Activated CD4-positive, alpha-beta T cell treated with anti-CD3 and anti-CD28 coated beads for 36 hours (primary cell): ENCODE results near the gene PEDS1. TPM values are rescaled to one million over a fixed set of nuclear protein-coding genes. Genes with fewer than 3 reads are reported as not detected.

Experiments used
- ATAC-seq: fragments of 200-7000 bp; cut with Tn5 transposase; one replicate; pipeline ENCODE4 v1.10.0; 2021; ENCODE audit warnings: mild to moderate bottlenecking, moderate library complexity
- CTCF ChIA-PET: fragments of 350-600 bp; sonication (Branson Sonifier 250); formaldehyde crosslinking; loops from one replicate; lab custom pipeline; 2021; ENCODE audit warnings: antibody characterized with exemption; lab: Charles Lee
- POLR2A ChIA-PET: fragments of 350-600 bp; sonication (Branson Sonifier 250); formaldehyde crosslinking; loops from one replicate; lab custom pipeline; 2021; ENCODE audit warnings: antibody characterized with exemption, inconsistent platforms; lab: Charles Lee
- DNase-seq: peaks from one replicate; pipeline ENCODE4 v3.0.0-alpha.2; 2020
- H3K27ac Mint-ChIP-seq: one replicate; pipeline ENCODE4 v1.8.0; 2021; ENCODE audit warnings: mixed read lengths
- H3K27me3 Mint-ChIP-seq: one replicate; pipeline ENCODE4 v1.8.0; 2021; ENCODE audit warnings: mixed read lengths
- H3K36me3 Mint-ChIP-seq: one replicate; pipeline ENCODE4 v1.8.0; 2021; ENCODE audit warnings: low read depth, mixed read lengths
- H3K4me1 Mint-ChIP-seq: one replicate; pipeline ENCODE4 v1.8.0; 2021; ENCODE audit warnings: mixed read lengths
- H3K4me3 Mint-ChIP-seq: one replicate; pipeline ENCODE4 v1.8.0; 2021; ENCODE audit warnings: mild to moderate bottlenecking, moderate library complexity, mixed read lengths
- H3K9me3 Mint-ChIP-seq: one replicate; pipeline ENCODE4 v1.8.0; 2021; ENCODE audit warnings: low read depth, mixed read lengths
- intact Hi-C, 2 experiments: fragments of 100-400 bp; cut with DNase I in 1 of 2; cut with micrococcal nuclease in 1 of 2; formaldehyde crosslinking; loops; one replicate each; pipeline versions ENCODE4 v1.14.2 to v1.15.1; 2022 to 2024; cut with DNase I, micrococcal nuclease
- total RNA-seq, 2 experiments: library from RNA; stranded (reverse); gene quantifications; one replicate each; pipeline ENCODE4 v1.2.3, GENCODE V29; 2021

The PEDS1 gene
- total RNA-seq, 2 experiments from 2014 or later = 13.2 to 16.8 TPM

DNA sequence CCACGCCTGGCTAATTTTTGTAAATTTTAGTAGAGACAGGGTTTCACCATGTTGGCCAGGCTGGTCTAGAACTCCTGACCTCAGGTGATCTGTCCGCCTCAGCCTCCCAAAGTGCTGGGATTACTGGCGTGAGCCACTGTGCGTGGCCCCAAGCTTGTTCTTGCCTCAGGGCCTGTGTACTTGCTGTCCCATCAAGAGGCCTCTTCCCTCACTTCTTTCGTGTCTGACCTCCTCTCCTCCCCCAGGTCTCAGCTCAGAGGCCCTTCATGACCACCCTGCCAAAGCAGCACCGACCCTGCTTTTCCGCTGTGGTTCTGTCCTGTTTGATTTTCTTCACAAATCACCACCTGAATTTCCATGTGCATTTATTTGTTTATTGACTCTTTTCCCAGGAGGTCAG lies 30.1 kb downstream of the PEDS1 start:
- intact Hi-C loops = loop anchor here in 1 of 2 experiments (5.0 kb wide), 1 partner anchor 339 kb away; no protein-coding TSS in a partner anchor
- ATAC-seq (no peak), DNase-seq (no peak)
- H3K4me3 Mint-ChIP-seq = no peak overlapping the region
- no peaks in the 10 kb centered on the region for H3K27me3 Mint-ChIP-seq
- CTCF ChIA-PET = interaction anchor here (0.6 to 8.9 kb wide), 8 partner anchors 9 to 270 kb away, joined by 3 to 172 read pairs (median 8); partner anchors contain the start of gene PEDS1
- no peaks in the 10 kb centered on the region for H3K9me3 Mint-ChIP-seq
- peak overlapping the region; percentile 78 for H3K27ac Mint-ChIP-seq
- peaks cover 32% of the 10 kb centered on the region for H3K36me3 Mint-ChIP-seq
- POLR2A ChIA-PET = interaction anchor here (0.6 kb wide), 1 partner anchor 49 kb away, joined by 3 read pairs; no protein-coding TSS in a partner anchor
- H3K4me1 Mint-ChIP-seq = no peaks in the 10 kb centered on the region

DNA sequence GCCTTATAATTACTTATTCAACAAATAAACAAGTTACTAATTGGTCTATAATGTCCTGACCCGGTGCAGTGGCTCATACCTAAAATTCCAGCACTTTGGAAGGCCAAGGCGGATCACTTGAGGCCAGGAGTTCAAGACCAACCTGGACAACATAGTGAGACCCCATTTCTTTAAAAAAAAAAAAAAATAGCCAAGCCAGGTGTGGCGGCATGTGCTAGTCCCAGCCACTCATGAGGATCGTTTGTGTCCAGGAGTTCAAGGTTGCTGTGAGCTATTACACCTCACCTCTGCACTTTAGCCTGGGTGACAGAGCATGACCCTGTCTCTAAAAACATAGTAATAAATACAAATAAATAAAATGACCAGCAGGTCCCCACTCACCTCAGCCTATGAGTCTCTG lies 30.8 kb downstream of the PEDS1 start:
- H3K27me3 Mint-ChIP-seq = no peaks in the 10 kb centered on the region
- POLR2A ChIA-PET = no interaction called here
- ATAC-seq (no peak), DNase-seq (no peak)
- no peaks in the 10 kb centered on the region for H3K4me1 Mint-ChIP-seq
- no peak overlapping the region for H3K4me3 Mint-ChIP-seq
- no peaks in the 10 kb centered on the region for H3K9me3 Mint-ChIP-seq
- CTCF ChIA-PET = interaction anchor here (0.6 to 8.9 kb wide), 8 partner anchors 9 to 66 kb away, joined by 3 to 172 read pairs (median 10); partner anchors contain the start of gene PEDS1
- intact Hi-C loops = loop anchor here in 1 of 2 experiments (5.0 kb wide), 1 partner anchor 340 kb away; no protein-coding TSS in a partner anchor
- H3K36me3 Mint-ChIP-seq = peaks cover 28% of the 10 kb centered on the region
- H3K27ac Mint-ChIP-seq = no peak overlapping the region

DNA sequence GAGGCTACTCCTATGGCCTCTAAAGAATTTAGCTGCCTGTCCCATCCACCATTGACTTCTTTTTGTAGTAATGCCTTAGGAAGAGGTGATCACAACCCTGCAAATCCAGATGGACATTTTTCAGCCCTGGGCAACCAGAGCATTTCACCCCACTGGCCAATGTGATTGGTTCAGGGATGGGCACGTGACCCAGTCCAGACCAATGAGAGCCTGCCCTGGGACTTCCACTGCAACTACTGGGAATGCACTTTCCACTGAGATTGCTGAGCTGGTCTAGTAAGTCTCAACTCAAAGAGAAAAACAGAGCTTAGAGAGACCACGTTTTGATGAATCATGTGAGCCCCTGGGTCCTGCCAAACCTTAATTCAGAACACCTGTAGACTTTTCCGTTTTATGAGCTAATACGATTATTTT lies 31.7 kb downstream of the PEDS1 start:
- H3K9me3 Mint-ChIP-seq = no peaks in the 10 kb centered on the region
- H3K27ac Mint-ChIP-seq = no peak overlapping the region
- intact Hi-C loops = loop anchor here (1.0 to 5.0 kb wide), 3 partner anchors 47 to 340 kb away; no protein-coding TSS in a partner anchor
- no peaks in the 10 kb centered on the region for H3K27me3 Mint-ChIP-seq
- ATAC-seq (peak; percentile 42), DNase-seq (no peak)
- no peaks in the 10 kb centered on the region for H3K4me1 Mint-ChIP-seq
- no peak overlapping the region for H3K4me3 Mint-ChIP-seq
- POLR2A ChIA-PET = interaction anchor here (0.6 kb wide), 1 partner anchor 42 kb away, joined by 3 read pairs; no protein-coding TSS in a partner anchor
- H3K36me3 Mint-ChIP-seq = peaks cover 22% of the 10 kb centered on the region
- CTCF ChIA-PET = interaction anchor here (0.7 to 8.9 kb wide), 9 partner anchors 10 to 313 kb away, joined by 3 to 172 read pairs (median 9); no protein-coding TSS in a partner anchor

DNA sequence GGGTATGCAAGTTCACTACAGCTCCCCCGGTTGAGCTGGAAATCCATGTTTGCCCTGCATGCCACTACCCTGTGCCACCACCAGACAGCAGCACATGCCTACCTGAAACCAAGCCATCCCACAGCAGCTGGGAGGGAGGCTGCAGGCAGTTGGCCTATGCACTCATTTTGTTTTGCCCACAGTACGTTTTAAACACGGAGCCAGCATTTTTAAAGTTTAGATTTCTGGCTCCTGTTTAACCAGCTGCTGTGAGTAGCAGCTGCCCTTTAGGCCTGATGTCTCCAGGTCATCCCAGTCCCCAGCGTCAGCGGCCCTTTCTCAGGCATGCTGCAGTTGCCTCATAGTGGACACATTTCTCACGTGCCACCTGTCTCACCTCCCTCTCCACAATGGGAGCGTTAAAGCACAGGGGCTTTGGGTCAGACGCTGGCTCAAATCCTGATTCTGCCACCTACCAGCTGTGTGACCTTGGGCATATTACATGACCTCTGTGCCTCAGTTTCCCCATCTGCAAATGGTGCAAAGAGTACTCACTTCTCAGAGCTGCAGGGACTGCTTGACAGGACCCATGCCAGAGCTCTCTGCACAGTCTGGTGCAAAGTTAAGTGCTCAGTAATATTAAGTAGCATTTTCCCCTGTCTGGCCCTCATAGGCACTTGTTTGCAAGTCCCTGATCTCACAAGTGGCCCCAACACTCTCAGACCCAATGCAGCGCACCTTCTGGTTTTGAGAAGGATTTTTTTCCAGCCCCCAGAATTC lies 32.4 kb downstream of the PEDS1 start:
- H3K27me3 Mint-ChIP-seq = no peaks in the 10 kb centered on the region
- DNase-seq (peak; percentile 79), ATAC-seq (peak; percentile 74)
- intact Hi-C loops = loop anchor here (1.0 to 5.0 kb wide), 3 partner anchors 48 to 341 kb away; no protein-coding TSS in a partner anchor
- ChIA-PET POLR2A (interaction anchor here (0.6 to 1.2 kb wide), 3 partner anchors 21 to 48 kb away, joined by 3 to 6 read pairs (median 3); no protein-coding TSS in a partner anchor), CTCF (interaction anchor here (0.8 to 8.9 kb wide), 14 partner anchors 10 to 511 kb away, joined by 3 to 172 read pairs (median 7); partner anchors contain the start of gene PEDS1)
- H3K36me3 Mint-ChIP-seq = peaks cover 18% of the 10 kb centered on the region
- H3K4me1 Mint-ChIP-seq = peaks cover 3% of the 10 kb centered on the region
- no peaks in the 10 kb centered on the region for H3K9me3 Mint-ChIP-seq
- H3K4me3 Mint-ChIP-seq = no peak overlapping the region
- H3K27ac Mint-ChIP-seq = no peak overlapping the region

DNA sequence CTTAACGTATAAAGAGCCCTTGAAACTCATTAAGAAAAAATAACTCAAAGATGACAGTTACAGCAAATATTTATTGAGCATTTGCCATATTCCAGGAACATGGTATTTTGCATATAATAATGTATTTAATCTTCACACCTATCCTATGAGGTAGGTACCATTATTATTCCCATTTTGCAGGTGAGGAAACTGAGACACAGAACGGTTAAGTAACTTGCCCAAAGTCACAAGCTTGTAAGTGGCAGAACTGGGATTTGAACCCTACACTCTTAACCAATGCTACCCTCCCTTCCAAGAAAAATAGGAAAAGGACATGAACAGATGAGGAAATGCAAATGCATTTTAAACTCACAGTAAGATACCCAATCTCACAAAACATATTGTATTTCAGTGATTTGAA lies 35.3 kb downstream of the PEDS1 start:
- no peak overlapping the region for H3K4me3 Mint-ChIP-seq
- ATAC-seq (no peak), DNase-seq (no peak)
- H3K4me1 Mint-ChIP-seq = peaks cover 28% of the 10 kb centered on the region
- CTCF ChIA-PET = interaction anchor here (1.7 to 8.9 kb wide), 2 partner anchors 29 to 51 kb away, joined by 4 to 172 read pairs; no protein-coding TSS in a partner anchor
- POLR2A ChIA-PET = no interaction called here
- H3K27me3 Mint-ChIP-seq = no peaks in the 10 kb centered on the region
- intact Hi-C loops = loop anchor here in 1 of 2 experiments (10.0 kb wide), 1 partner anchor 933 kb away; the partner anchor contains the start of gene STAU1
- H3K27ac Mint-ChIP-seq = no peak overlapping the region
- H3K36me3 Mint-ChIP-seq = peaks cover 5% of the 10 kb centered on the region
- no peaks in the 10 kb centered on the region for H3K9me3 Mint-ChIP-seq

DNA sequence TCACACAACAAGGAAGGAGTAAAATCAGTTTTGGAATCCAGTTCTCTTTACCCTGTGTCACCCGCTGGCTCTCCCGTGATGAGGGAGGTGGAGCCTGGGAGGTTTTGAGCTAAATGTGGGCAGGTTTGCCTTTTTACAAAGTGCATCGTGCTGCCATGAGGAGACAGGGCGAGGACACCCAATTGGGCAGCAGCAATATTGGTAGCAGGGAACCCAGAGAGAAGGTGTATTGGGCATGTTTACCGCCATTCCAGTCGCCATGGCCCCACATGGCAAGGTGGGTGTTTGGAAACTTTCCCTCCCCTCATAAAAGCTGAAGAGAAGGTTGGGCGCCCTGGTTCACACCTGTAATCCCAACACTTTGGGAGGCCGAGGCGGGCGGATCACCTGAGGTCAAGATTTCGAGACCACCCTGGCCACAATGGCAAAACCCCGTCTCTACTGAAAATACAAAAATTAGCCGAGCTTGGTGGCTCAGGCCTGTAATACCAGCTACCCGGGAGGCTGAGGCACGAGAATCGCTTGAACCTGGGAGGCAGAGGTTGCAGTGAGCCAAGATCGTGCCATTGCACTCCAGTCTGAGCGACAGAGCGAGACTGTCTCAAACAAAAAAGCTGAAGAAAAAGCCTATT lies 37.0 kb downstream of the PEDS1 start:
- CTCF ChIA-PET = interaction anchor here (0.7 to 8.9 kb wide), 17 partner anchors 12 to 202 kb away, joined by 3 to 172 read pairs (median 3); partner anchors contain the start of genes CEBPB and PEDS1
- H3K9me3 Mint-ChIP-seq = no peaks in the 10 kb centered on the region

DNA sequence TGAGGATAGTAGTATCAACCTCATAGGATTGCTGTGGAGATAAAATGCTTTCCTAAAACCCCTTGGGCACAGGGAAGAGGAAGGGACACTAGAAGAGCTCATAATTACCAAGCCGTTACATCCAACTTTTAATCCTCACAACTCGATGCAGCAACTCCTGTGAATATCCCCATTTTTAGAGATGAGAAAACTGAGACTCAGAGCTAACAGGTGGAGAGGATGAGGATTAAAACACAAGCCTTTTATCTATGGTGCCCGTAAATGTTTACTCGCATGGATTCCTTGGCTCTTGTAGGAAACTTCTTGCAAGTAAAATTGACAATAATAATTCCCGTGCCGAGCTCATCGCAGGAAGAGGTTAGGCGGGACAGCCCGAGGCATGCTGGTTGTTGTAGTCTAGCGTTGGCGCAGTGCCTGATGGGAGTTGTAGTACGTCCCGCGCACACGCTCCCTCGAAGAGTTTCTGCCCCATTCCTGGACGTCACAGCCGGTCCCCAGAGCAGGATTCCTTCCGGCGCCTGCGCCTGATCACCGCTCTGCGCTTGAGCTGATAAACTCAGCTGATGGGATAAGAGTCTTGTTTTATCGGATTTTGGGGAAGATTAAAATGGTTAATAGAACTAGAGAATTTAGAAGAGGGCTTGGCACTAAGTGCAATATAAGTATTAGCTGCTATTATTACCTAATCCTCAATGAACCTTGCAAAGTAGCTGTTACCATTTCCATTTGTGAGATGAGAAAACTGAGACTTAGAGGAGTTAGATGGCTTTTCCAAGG lies 37.7 kb downstream of the PEDS1 start:
- Mint-ChIP-seq H3K27ac (peak overlapping the region; percentile 88), H3K36me3 (peaks cover 17% of the 10 kb centered on the region), H3K27me3 (no peaks in the 10 kb centered on the region), H3K9me3 (no peaks in the 10 kb centered on the region), H3K4me3 (peak overlapping the region; percentile 93), H3K4me1 (peaks cover 39% of the 10 kb centered on the region)
- ATAC-seq (peak; percentile 81), DNase-seq (peak; percentile 96)
- ChIA-PET CTCF (interaction anchor here (0.7 to 8.9 kb wide), 16 partner anchors 12 to 136 kb away, joined by 3 to 172 read pairs (median 4); partner anchors contain the start of genes CEBPB and PEDS1), POLR2A (interaction anchor here (0.6 to 1.1 kb wide), 3 partner anchors 38 to 836 kb away, joined by 3 to 7 read pairs (median 5); partner anchors contain the start of gene PEDS1)
- intact Hi-C loops = loop anchor here (1.0 to 10.0 kb wide), 3 partner anchors 54 to 931 kb away; partner anchors contain the start of genes SPATA2 (in 1 of the 2) and STAU1 (in 1 of the 2)

More for the DNA sequence above, 37.0 kb downstream of the PEDS1 start:
- intact Hi-C loops = loop anchor here (1.0 to 10.0 kb wide), 2 partner anchors 53 to 932 kb away; partner anchors contain the start of gene STAU1 (in 1 of the 2)
- peaks cover 11% of the 10 kb centered on the region for H3K36me3 Mint-ChIP-seq
- ATAC-seq (no peak), DNase-seq (peak; percentile 37)
- peak overlapping the region; percentile 88 for H3K27ac Mint-ChIP-seq
- no peaks in the 10 kb centered on the region for H3K27me3 Mint-ChIP-seq
- POLR2A ChIA-PET = interaction anchor here (0.6 to 0.9 kb wide), 3 partner anchors 37 to 836 kb away, joined by 3 to 5 read pairs (median 3); partner anchors contain the start of gene PEDS1
- H3K4me3 Mint-ChIP-seq = peak overlapping the region; percentile 93
- peaks cover 32% of the 10 kb centered on the region for H3K4me1 Mint-ChIP-seq

DNA sequence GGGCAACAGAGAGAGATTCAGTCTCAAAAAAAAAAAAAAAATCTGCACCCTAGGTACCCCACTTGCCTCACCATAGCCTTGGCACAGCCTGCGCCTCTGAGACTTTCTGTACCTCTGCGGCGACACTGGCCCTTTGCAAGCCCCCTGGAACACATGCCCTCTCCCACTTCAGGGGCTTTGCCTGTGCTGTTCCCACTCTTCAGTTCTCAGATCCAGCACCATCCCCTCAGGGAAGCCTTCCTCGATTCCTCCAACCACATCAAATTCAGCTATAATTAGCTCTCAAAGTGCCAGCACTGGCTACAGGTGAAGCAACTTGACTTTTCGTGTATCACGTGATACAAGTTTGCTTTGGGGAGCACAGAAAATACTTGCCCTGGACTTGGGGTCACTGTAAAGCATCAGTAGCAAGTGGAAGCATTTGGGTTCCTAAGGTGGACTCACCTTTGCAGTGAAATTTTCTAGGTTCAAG lies 38.4 kb downstream of the PEDS1 start:
- peaks cover 22% of the 10 kb centered on the region for H3K36me3 Mint-ChIP-seq
- ATAC-seq = no peak

DNA sequence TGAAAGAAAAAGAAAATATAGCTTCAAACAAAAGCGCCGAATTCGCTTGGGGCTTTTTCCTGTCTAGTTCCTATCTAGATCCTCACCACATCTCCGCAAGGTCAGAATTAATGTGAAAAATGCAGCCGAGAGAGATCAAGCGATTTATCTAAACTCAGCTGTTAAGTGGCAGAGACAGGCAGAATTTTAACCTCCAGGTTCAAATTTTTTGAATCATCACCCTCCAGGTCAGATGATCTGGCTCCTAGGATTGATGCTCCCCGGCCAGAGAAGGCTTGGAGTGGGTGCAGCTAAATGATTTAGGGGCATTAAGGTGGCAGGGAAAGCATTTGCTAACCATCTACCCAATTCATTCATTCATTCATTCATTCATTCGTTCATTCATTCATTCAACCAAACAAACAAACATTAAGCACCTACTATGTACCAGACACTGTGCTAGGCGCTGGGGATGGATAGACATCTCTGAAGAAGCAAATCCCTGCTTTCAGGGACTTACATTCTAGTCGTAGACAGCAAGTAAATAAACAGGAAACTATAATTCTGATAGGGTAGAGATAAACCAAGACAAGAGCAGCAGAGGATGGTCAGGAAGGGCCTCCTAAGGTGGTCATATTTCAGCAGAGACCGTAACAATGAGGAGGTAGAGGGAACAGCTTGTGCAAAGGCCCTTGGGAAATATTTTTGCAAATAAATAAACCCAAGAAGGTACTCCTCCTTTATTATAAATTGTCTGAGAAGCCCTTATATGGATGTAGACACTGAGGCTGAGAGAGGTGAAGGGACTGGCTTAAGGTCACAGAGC lies 39.9 kb downstream of the PEDS1 start:
- H3K4me1 Mint-ChIP-seq = peaks cover 61% of the 10 kb centered on the region
- ATAC-seq = no peak

More for the DNA sequence above, 38.4 kb downstream of the PEDS1 start:
- H3K27ac Mint-ChIP-seq = peak overlapping the region; percentile 88
- H3K27me3 Mint-ChIP-seq = no peaks in the 10 kb centered on the region
- H3K9me3 Mint-ChIP-seq = no peaks in the 10 kb centered on the region
- intact Hi-C loops = loop anchor here in 1 of 2 experiments (1.0 to 10.0 kb wide), 2 partner anchors 200 to 930 kb away; partner anchors contain the start of genes SPATA2 and STAU1
- DNase-seq = no peak
- CTCF ChIA-PET = interaction anchor here (0.6 to 8.9 kb wide), 9 partner anchors 12 to 762 kb away, joined by 3 to 172 read pairs (median 7); partner anchors contain the start of genes CEBPB and PEDS1
- H3K4me3 Mint-ChIP-seq = peak overlapping the region; percentile 93
- H3K4me1 Mint-ChIP-seq = peaks cover 46% of the 10 kb centered on the region
- POLR2A ChIA-PET = interaction anchor here (0.5 to 1.1 kb wide), 2 partner anchors 39 to 176 kb away, joined by 3 to 7 read pairs; partner anchors contain the start of gene PEDS1

More for the DNA sequence above, 39.9 kb downstream of the PEDS1 start:
- ChIA-PET CTCF (interaction anchor here (0.7 to 1.2 kb wide), 6 partner anchors 10 to 166 kb away, joined by 3 to 4 read pairs (median 4); no protein-coding TSS in a partner anchor), POLR2A (interaction anchor here (1.2 kb wide), 1 partner anchor 33 kb away, joined by 3 read pairs; no protein-coding TSS in a partner anchor)
- no peak for DNase-seq
- Mint-ChIP-seq H3K36me3 (peaks cover 33% of the 10 kb centered on the region), H3K9me3 (no peaks in the 10 kb centered on the region), H3K27ac (peak overlapping the region; percentile 98), H3K27me3 (no peaks in the 10 kb centered on the region), H3K4me3 (peak overlapping the region; percentile 93)
- intact Hi-C loops = loop anchor here (1.0 to 10.0 kb wide), 10 partner anchors 40 to 929 kb away; partner anchors contain the start of genes PARD6B (in 1 of the 2), PEDS1 (in 1 of the 2), PTPN1 (in 1 of the 2) and SLC9A8 (in 1 of the 2)
